Measurements from ENCODE around the gene CD63. TPM values are rescaled to one million over a fixed set of nuclear protein-coding genes. Genes with fewer than 3 reads are reported as not detected.

CD63 gene, protein sequence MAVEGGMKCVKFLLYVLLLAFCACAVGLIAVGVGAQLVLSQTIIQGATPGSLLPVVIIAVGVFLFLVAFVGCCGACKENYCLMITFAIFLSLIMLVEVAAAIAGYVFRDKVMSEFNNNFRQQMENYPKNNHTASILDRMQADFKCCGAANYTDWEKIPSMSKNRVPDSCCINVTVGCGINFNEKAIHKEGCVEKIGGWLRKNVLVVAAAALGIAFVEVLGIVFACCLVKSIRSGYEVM
- total RNA-seq = 1,176 and 2,201 TPM in 2 replicates

DNA sequence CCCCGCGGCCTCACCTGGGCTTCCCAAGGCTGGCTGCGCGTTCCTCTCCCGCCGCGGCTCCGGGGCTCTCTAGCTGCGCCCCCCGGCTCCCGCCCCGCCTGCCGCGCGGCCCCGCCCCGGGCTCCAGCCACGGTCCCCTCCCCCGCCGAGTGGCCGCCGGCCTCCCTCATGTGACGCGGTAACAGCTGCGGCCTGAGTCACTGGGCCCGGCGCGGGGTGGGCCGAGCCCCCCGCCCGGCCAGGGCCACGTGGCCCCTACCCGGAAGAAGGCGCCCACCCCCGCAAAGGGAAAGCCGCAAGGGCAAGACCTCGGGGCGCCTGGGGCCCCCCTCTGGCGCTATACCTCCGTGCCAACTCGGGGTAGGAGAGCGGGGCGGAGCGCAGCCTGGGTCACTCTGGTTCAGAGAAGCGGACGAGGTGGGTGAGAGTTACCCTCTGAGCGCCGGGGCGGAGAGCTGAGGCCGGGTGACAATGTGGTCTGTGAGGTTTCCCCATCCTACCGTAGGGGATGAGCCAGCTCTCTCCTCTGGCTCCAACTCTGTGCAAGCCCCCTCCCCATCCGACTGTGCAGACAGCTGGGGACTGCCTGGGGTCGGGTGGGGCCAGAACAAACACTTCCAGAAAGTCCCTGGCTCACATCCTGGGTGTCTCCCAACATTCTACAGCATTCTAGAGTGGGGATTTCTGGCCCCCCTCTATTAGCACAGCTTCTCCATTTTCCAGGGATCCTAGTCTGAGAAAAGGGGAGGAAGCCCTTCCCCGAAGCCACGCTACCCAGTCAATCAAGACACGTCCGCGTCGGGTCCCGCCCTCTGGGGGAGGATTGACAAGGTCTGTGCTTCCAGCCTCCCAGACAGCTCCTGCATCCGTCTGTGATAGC, at the start of gene CD63:
Gene CD63 (minus strand): TSS at position 71 of the 880 bp plus-strand sequence. CDS start 668 bp downstream, outside the sequence.

DNA sequence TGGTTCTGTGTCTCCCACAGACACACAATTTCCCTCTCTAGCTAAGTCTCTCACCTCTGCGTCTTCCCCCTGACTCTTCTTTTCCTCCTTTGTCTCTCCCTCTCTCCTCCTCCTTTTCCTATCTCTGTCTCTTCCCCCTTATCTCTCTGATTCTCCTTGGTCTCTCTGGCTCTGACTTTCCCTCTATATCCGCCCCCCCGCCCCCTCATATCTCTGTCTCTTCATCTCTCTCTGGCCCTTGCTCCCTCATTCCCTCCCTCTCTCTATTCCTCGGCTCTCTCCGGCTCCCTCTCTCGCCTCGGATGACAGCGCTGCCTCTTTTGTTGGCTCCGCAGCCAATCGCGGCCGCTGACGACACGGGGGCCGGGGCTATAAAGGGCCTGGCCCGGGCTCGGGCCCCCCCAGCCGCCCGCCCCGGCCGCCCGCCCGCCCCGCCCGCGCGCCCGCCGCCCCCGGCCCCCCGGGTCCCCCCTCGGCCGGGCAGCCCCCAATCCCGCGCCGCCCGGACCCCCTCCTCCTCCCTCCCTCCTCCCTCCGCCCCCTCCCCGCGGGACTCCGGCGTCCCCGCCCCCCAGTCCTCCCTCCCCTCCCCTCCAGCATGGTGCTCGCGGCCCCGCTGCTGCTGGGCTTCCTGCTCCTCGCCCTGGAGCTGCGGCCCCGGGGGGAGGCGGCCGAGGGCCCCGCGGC, 14.1 kb upstream of the CD63 start, which contains the start of gene GDF11:
Gene GDF11 (plus strand): TSS at position 404 of the 687 bp plus-strand sequence. CDS start 195 bp downstream, at position 599.

DNA sequence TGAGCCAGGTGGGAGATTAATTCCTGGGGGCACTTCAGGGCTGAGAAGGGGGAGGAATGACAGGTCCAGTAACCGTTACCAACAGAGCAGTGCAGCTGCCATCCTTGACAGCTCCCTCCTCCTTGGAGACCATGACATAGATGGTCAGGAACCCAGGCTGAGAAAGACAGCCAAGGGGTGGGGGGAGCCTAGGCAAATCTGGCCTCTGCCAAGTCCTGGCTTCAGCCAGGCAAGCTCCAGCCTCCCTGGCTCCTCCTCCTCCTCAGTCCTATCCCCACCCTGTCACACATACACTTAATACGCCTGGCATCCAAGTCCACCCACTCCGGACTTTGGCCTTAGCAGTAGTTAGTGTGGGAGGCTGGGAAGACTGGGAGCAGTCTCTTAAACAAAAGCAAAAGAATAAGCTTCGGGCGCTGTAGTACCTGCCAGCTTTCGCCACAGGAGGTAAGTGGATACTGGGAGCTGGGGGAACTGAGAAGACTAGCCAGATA, 8.7 kb downstream of the CD63 start, which contains the start of gene RDH5:
Gene RDH5 (plus strand): TSS at position 323 of the 494 bp plus-strand sequence. CDS start 792 bp downstream, outside the sequence.

DNA sequence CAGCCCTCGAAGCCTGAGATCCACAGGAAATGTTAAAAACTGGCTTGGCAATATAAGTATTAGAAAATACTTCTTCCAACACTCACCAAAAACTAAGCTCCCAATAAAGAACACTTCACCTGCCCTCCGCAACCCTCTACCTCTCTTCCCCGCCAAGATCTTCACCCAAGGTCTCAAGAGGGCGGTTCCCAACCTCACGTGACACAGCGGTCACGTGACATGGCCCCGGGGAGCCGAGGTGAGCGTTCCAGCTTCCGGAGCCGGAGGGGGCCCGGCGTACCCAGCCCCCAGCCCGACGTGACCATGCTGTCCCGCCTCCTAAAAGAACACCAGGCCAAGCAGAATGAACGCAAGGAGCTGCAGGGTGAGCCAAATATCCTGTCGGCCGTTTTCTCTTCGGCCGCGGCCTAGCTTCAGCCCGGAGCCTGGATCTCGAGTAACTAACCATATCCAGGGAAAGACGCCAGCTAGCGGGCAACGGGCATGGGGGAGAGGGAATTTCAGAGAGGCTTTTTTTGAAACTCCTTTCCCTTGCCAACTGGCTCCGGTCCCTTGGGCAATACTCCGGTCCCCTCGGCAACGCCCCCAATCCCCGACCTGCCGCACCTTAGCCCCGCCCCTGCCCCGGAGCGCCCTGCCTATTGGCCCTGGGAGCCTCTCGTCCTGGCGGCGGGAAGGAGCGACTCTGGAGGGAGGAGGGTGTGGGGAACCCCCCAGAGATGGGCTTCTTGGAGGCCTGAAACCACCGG, 12.8 kb downstream of the CD63 start, which contains the start of gene BLOC1S1:
Gene BLOC1S1 (plus strand): TSS at position 214 of the 749 bp plus-strand sequence. CDS start 6 bp downstream, at position 220.

DNA sequence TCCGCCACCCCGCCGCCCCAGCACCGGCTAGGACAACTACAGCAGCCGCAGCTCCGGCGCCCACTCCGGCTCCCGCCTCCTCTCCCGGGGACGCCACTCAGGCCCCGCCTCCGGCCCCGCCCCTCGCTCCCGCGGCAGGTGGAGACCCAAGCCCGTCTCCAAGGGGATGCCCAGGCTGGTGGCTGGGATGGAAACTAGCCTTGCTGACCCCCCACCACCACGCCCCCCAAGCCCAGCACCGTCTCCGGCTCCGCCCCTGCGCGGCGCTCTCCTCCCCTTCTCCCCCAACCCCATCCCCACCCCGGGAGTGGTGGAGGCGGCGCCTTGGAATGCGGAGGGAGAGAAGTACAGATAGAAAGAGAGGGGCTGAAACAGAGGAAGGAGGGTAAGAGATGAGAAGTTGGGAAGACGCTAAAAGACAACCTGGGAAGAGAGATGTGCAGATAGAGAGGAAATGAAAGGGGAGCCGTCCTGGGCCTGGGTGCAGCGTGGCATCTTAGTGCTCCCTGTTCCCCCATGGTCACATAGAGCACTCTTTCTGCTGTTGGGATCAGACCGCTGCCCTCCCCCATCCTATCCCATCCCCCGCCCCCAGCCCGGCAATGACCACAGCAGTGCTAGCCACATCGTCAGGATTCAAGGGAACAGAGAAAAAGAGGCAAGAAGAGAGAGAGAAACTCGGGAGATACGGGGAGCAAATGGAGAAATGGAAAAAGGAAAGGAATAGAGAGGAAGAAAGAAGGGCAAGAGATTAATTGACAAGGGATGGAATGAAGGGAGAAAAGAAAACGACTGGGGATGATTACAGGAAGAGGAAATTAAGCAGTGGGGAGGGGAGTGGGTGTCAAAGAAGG, 20.7 kb downstream of the CD63 start, which contains the start of gene ITGA7:
Gene ITGA7 (minus strand): TSS at position 64 of the 854 bp plus-strand sequence. CDS start 222 bp downstream, outside the sequence.

Other genes with a start within 250 kb of the CD63 start
- gene OR6C68, start 236.6 kb downstream of the CD63 start, total RNA-seq = not detected in 2 replicates
- not detected in 2 replicates for gene OR6C4, start 179.4 kb downstream of the CD63 start, total RNA-seq
- not detected in 2 replicates for gene OR2AP1, start 156.5 kb downstream of the CD63 start, total RNA-seq
- not detected in 2 replicates for gene OR10P1, start 92.1 kb downstream of the CD63 start, total RNA-seq
- 1.8 and 23.6 TPM in 2 replicates for gene ITGA7, start 21.1 kb downstream of the CD63 start, total RNA-seq
- gene BLOC1S1, start 13.0 kb downstream of the CD63 start, total RNA-seq = 51.2 and 82.0 TPM in 2 replicates
- 3.3 and 12.2 TPM in 2 replicates for gene RDH5, start 8.6 kb downstream of the CD63 start, total RNA-seq
- gene GDF11, start 14.1 kb upstream of the CD63 start, total RNA-seq = 4.8 and 14.8 TPM in 2 replicates
- gene SARNP, start 88.7 kb upstream of the CD63 start, total RNA-seq = 56.7 and 69.2 TPM in 2 replicates
- 16.1 and 19.9 TPM in 2 replicates for gene ORMDL2, start 89.0 kb upstream of the CD63 start, total RNA-seq
- gene DNAJC14, start 100.6 kb upstream of the CD63 start, total RNA-seq = 53.1 and 64.4 TPM in 2 replicates
- gene MMP19, start 113.9 kb upstream of the CD63 start, total RNA-seq = 5.6 and 7.4 TPM in 2 replicates
- gene PYM1, start 198.9 kb upstream of the CD63 start, total RNA-seq = 22.5 and 24.1 TPM in 2 replicates
- gene DGKA, start 202.2 kb upstream of the CD63 start, total RNA-seq = 45.1 and 84.2 TPM in 2 replicates
- 1.1 TPM in 1 of 2 replicates, not detected in the other for gene PMEL, start 237.0 kb upstream of the CD63 start, total RNA-seq
- 6.2 and 13.4 TPM in 2 replicates for gene CDK2, start 237.8 kb upstream of the CD63 start, total RNA-seq
- gene RAB5B, start 245.1 kb upstream of the CD63 start, total RNA-seq = 44.2 and 66.9 TPM in 2 replicates

Data from smooth muscle cell of the umbilical artery (primary cell).